GM12864 (cell line): ENCODE data around the gene RPUSD3.
A peak's percentile ranks its signal among the peaks of the same experiment; 100 is the strongest.

ENCODE experiments used
- DNase-seq: peaks from one replicate; pipeline ENCODE4 v3.0.0-alpha.2; 2011; ENCODE audit warnings: low read depth
- H3K4me3 ChIP-seq: 2 replicates; pipeline ENCODE4 v1.5.1; 2011; ENCODE audit warnings: mild to moderate bottlenecking, low read depth, low read length, control low read depth
- TF ChIP-seq, protein P1 (sequence below): IDR thresholded peaks from 2 replicates; pipeline ENCODE4 v1.5.1; 2011; ENCODE audit warnings: low read depth, mild to moderate bottlenecking, moderate library complexity, low read length, control low read depth, inconsistent platforms; ENCODE audit errors: missing control alignments

Gene RPUSD3

DNA sequence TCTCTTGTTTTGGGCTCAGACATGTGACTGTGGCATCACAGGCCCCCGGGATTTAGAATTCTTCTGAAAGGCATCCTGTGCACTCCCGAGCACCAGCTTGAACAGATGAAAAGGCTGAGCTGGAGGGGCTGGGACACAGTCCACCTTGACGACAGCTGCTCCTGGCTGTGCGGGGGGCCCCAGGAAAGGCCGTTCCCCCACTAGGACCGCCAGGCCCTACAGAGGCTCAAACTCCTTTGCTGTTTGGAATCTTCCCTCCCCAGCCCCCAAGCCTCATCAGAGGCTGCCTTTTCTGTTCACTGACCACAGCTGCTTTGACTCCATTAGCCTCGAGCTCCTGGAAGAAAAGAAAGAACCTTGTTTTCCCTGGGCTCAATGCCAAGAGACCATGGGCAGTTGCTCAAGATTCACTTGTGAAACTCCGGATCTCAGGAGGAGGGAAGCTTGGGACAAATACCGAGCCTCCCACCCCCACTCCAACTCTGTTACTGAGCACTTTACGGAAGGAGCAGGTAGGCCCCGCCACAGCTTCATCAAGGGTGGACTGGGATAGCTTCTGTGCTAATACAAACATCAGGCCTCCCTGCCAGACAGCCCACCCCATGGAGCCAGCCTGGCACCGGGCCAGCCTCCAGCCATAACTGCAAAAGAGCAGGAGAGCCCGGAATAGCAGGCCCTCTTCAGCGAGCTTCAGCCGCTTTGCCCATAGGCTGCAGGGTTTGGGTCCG lies 20.6 kb upstream of the RPUSD3 start:
- no peak overlapping the region for H3K4me3 ChIP-seq
- no peak for DNase-seq
- TF ChIP-seq, protein P1, sequence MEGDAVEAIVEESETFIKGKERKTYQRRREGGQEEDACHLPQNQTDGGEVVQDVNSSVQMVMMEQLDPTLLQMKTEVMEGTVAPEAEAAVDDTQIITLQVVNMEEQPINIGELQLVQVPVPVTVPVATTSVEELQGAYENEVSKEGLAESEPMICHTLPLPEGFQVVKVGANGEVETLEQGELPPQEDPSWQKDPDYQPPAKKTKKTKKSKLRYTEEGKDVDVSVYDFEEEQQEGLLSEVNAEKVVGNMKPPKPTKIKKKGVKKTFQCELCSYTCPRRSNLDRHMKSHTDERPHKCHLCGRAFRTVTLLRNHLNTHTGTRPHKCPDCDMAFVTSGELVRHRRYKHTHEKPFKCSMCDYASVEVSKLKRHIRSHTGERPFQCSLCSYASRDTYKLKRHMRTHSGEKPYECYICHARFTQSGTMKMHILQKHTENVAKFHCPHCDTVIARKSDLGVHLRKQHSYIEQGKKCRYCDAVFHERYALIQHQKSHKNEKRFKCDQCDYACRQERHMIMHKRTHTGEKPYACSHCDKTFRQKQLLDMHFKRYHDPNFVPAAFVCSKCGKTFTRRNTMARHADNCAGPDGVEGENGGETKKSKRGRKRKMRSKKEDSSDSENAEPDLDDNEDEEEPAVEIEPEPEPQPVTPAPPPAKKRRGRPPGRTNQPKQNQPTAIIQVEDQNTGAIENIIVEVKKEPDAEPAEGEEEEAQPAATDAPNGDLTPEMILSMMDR: no peak

DNA sequence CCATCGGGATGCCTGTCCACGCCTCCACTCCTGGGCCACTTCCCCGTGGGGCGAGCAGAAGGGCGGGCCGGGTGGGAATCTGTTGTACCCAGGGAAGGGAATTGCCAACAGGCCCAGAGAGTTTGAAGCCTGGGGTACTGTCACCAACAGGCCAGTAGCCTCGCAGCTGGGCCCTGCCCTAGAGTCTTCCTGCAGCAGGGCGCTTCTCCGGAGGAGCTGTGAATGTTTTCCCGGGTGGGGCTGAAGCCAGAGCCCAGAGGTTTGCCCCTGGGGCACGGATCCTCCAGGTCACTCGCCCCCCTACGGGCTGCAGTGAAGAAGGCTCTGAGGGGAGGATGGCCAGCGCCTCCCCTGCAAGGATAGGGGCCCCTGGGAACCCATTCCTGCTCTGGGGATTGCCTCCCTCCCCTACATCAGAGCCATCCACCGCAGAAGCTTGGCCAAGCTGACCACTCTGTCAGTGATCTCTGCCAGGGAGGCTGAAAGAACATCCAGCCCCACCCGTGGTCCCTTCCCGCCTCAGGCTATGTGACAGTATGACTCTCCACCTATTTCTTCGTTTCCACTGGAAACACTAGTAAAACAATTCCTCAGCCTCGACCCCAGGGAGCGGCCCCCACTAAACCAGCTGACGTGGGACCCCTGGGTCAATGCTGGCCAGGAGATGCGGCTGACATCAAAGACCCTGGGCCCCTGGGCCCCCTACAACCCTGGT lies 19.4 kb upstream of the RPUSD3 start:
- TF ChIP-seq, protein P1: no peak
- H3K4me3 ChIP-seq: no peak overlapping the region
- no peak for DNase-seq

DNA sequence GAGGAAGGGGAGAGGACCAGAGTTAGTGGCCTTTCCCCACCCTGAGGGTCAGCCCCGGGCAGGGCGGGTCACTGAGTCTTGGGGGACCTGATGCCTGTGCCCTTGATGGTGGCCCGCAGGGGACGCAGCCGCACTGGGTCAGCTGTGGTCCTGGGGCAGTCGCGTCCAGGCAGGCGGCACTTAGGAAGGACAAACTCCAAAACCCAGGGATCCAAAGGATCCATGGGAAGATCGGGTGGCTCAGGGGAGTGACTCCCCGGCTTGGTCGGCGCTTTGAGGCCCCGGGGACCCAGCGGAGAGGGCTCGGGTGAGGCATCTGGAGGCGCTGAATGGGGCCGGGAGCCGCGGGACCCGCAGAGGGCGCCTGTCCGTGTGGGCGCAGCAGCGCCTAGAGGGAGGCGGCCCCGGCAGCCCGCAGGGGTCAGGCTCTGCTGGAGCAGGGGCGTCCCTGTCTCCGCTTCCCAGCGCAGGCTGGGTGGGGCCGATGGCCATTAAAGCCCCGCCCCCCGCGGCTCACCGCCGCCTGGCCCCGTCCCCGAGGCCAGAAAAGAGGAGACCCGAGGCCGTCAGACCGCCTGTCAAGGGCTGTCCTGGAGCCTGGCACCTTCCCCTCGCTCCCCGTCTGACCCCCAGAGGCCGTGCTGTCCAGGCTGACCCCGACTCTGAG lies 18.7 kb upstream of the RPUSD3 start:
- TF ChIP-seq, protein P1: peak; percentile 6
- no peak for DNase-seq
- H3K4me3 ChIP-seq: no peak overlapping the region

DNA sequence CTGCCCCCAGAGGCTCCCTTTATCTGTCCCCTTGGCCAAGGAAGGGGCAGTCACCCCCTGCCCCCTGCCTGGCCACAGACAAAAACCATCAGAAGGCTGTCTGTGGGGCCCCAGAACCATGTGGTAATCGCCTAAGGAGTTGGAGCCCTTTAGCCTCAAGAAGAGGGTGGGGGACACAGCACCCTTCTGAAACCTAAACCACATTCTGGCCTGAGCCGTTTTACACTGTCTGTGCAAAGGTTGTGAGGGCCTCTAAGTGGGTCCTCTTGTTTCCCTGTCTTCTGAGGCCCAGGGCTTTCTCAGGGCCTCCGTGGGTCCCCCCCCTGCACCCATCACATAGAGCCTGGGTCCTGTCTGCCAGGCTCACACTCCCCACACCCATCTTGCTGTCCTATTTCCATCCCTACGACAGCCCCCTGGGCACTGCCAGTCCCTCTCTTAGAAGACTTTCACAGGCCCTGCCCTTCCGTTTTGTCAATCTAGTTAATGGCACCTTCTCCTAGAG lies 17.9 kb upstream of the RPUSD3 start:
- TF ChIP-seq, protein P1: no peak
- no peak overlapping the region for H3K4me3 ChIP-seq
- no peak for DNase-seq

DNA sequence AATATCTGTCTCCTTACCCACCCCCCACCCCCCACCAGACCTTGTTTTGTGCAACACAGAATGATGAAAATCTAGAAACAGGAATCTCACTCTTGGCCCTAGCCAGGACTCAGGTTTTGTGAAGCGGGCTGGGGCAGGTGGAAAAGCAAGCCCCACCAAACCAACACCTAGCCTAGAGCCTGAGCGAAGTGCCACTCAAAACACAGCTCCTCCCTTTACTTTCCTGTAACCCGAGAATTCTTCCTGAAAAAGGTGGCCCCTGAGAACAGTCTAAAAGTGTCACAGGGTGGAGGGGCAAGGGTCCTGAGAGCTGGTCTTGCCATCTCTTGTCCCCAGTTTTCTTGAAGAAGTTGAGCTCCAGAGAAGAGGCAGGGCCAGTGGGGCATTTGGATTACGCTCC lies 17.4 kb upstream of the RPUSD3 start:
- DNase-seq: no peak
- TF ChIP-seq, protein P1: no peak
- H3K4me3 ChIP-seq: no peak overlapping the region

DNA sequence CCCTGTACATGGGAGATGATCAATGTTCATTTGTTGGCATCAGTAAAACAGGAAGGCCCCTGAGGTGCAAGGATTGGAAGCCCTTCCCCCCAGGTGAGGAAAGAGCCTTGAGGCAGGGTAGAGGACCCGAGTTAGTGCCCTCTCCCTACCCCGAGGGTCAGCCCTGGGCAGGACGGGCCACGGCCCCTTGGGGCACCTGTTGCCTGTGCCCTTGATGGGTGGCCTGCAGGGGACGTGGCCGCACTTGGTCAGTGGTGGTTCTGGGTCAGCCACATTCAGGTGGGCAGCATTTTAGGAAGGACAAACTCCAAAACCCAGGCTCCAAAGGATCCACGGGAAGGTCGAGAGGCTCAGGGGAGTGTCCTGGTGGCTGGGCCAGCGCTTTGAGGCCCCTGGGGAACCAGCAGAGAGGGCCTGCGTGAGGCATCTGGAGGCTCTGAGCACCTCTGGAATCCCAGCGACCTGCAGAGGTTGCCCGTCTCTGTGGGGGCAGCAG lies 15.8 kb upstream of the RPUSD3 start:
- DNase-seq: no peak
- H3K4me3 ChIP-seq: no peak overlapping the region
- TF ChIP-seq, protein P1: no peak
